HG03571 (cell line): ENCODE measurements around the gene TUBA4B.
"Not testable (repeated sequence)": the region's sequence is repeated elsewhere in the genome, so short reads cannot be mapped to it uniquely, and the experiment has no call there.

ENCODE experiments used
- ATAC-seq: cut with Tn5 transposase; IDR thresholded peaks from one replicate; pipeline ENCODE4 v1.9.1; 2021; ENCODE audit not compliant: unreplicated experiment

The TUBA4B gene

GRCh38 chr2:219247678-219248642 is 5.1 kb upstream of the TUBA4B start:
- ATAC-seq, result no peak

GRCh38 chr2:219248845-219249202 is 4.2 kb upstream of the TUBA4B start:
- ATAC-seq, result no peak

GRCh38 chr2:219249203-219249980 is 3.7 kb upstream of the TUBA4B start:
- peak; percentile 45 for ATAC-seq

GRCh38 chr2:219250049-219250781 is 2.8 kb upstream of the TUBA4B start:
- ATAC-seq, result no peak

GRCh38 chr2:219251656-219252055 is 1.4 kb upstream of the TUBA4B start:
- ATAC-seq, result no peak

GRCh38 chr2:219252084-219252483 is 959 bp upstream of the TUBA4B start:
- ATAC-seq, result no peak

- ATAC-seq, result no peak
Measured at GRCh38 chr2:219252570-219252899, 508 bp upstream of the TUBA4B start.

GRCh38 chr2:219253753-219254589 is 928 bp downstream of the TUBA4B start, which contains the start of gene TUBA4A:
TUBA4A (minus strand) TSS chr2:219253918; CDS start chr2:219253858, 60 bp downstream.
- peak; percentile 49 for ATAC-seq

- ATAC-seq, result peak; percentile 15
Measured at GRCh38 chr2:219254590-219255201, 1.7 kb downstream of the TUBA4B start.

GRCh38 chr2:219258942-219259341 is 5.9 kb downstream of the TUBA4B start:
- ATAC-seq, result not testable (repeated sequence)

GRCh38 chr2:219261024-219261855 is 8.2 kb downstream of the TUBA4B start:
- ATAC-seq, result no peak

- ATAC-seq, result no peak
Measured at GRCh38 chr2:219266232-219266631, 13.2 kb downstream of the TUBA4B start.

- no peak for ATAC-seq
Measured at GRCh38 chr2:219266886-219267285, 13.8 kb downstream of the TUBA4B start.

- ATAC-seq, result no peak
Measured at GRCh38 chr2:219268294-219268693, 15.3 kb downstream of the TUBA4B start.

GRCh38 chr2:219269362-219270054 is 16.5 kb downstream of the TUBA4B start:
- no peak for ATAC-seq

- no peak for ATAC-seq
Measured at GRCh38 chr2:219270055-219270372, 17.0 kb downstream of the TUBA4B start.

- ATAC-seq, result no peak
Measured at GRCh38 chr2:219271021-219271420, 18.0 kb downstream of the TUBA4B start.

- ATAC-seq, result no peak
Measured at GRCh38 chr2:219272356-219272755, 19.3 kb downstream of the TUBA4B start.

- ATAC-seq, result no peak
Measured at GRCh38 chr2:219272995-219273394, 20.0 kb downstream of the TUBA4B start.
